Liver (tissue), 2 donors: ENCODE measurements around the gene BPTF.

Experiments used
- CTCF ChIP-seq: fragments of 150-350 bp; IDR thresholded peaks from 2 replicates; pipeline ENCODE4 v1.5.1; 2017; ENCODE audit warnings: improper control_type of control experiment, low read depth, low read length; ENCODE audit not compliant: missing input control
- TF ChIP-seq, protein P1 (sequence below): IDR thresholded peaks from 2 replicates; pipeline ENCODE4 v1.6.1; 2016; ENCODE audit warnings: antibody characterized with exemption, mild to moderate bottlenecking
- donor health status: healthy.

GRCh38 chr17:67845374-67845773, 20.1 kb downstream of the BPTF start:
- TF ChIP-seq, protein P1, sequence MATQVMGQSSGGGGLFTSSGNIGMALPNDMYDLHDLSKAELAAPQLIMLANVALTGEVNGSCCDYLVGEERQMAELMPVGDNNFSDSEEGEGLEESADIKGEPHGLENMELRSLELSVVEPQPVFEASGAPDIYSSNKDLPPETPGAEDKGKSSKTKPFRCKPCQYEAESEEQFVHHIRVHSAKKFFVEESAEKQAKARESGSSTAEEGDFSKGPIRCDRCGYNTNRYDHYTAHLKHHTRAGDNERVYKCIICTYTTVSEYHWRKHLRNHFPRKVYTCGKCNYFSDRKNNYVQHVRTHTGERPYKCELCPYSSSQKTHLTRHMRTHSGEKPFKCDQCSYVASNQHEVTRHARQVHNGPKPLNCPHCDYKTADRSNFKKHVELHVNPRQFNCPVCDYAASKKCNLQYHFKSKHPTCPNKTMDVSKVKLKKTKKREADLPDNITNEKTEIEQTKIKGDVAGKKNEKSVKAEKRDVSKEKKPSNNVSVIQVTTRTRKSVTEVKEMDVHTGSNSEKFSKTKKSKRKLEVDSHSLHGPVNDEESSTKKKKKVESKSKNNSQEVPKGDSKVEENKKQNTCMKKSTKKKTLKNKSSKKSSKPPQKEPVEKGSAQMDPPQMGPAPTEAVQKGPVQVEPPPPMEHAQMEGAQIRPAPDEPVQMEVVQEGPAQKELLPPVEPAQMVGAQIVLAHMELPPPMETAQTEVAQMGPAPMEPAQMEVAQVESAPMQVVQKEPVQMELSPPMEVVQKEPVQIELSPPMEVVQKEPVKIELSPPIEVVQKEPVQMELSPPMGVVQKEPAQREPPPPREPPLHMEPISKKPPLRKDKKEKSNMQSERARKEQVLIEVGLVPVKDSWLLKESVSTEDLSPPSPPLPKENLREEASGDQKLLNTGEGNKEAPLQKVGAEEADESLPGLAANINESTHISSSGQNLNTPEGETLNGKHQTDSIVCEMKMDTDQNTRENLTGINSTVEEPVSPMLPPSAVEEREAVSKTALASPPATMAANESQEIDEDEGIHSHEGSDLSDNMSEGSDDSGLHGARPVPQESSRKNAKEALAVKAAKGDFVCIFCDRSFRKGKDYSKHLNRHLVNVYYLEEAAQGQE = no peak
- no peak for TF ChIP-seq CTCF
